Sigmoid colon (tissue), 4 donors: Measurements from ENCODE around the gene AHCYL2.

Source experiments
- EP300 ChIP-seq, 4 donors: sonication (generic); formaldehyde crosslinking; IDR thresholded peaks; one replicate each; pipeline ENCODE4 v1.6.1; 2017; ENCODE audit warnings: antibody characterized with exemption in 4 of 4
- POLR2A ChIP-seq, 2 donors: fragments of 450-650 bp; IDR thresholded peaks; one replicate each; pipeline ENCODE4 v1.6.1; 2016; ENCODE audit warnings: antibody characterized with exemption in 2 of 2, mild to moderate bottlenecking in 2 of 2, moderate library complexity in 2 of 2
- POLR2AphosphoS5 ChIP-seq, 4 donors: sonication (generic); formaldehyde crosslinking; IDR thresholded peaks; one replicate each; pipeline ENCODE4 v1.6.1; 2017; ENCODE audit warnings: antibody characterized with exemption in 4 of 4
- TF ChIP-seq, protein P1 (sequence below), 4 experiments: fragments of 450-650 bp in 3 of 4; fragments of 200-600 bp in 1 of 4; IDR thresholded peaks; one replicate each; pipeline ENCODE4 v1.5.1; 2016 to 2019; ENCODE audit warnings: antibody characterized with exemption in 4 of 4, mild to moderate bottlenecking in 3 of 4, moderate library complexity in 2 of 4

DNA sequence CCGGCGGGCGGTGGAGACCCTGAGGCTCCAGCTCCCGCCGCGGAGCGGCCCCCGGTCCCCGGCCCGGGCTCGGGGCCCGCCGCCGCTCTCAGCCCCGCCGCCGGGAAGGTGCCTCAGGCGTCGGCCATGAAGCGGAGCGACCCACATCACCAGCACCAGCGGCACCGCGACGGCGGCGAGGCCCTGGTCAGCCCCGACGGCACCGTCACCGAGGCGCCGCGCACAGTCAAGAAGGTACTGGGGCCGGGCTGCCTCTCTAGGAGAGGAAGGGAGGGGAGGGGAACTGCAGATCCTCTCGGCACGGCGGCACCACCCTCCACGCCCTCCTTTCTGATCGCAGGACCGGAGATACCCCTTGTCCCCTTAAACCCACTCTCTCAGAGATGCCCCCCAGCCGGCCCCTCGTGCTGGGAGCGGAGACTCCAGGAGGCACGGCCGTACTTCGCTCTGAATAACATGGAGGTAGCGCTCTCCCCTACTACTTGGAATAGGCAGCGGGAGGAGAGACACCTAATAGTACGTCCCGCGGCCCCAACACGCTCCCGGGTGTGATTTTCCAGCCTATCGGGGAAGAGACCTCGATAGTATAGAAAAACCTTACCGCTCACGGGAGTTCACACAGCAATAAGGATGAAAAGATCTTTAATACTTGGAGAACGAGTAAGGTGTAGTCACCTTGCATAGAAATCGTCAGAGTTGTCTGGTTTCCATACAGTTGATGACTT lies 538 bp downstream of the AHCYL2 start:
- TF ChIP-seq POLR2A (IDR thresholded peaks at IDR 0.05) (no peak), POLR2AphosphoS5 (IDR thresholded peaks at IDR 0.05) (no peak), EP300 (IDR thresholded peaks at IDR 0.05) (no peak)
- TF ChIP-seq, protein P1, sequence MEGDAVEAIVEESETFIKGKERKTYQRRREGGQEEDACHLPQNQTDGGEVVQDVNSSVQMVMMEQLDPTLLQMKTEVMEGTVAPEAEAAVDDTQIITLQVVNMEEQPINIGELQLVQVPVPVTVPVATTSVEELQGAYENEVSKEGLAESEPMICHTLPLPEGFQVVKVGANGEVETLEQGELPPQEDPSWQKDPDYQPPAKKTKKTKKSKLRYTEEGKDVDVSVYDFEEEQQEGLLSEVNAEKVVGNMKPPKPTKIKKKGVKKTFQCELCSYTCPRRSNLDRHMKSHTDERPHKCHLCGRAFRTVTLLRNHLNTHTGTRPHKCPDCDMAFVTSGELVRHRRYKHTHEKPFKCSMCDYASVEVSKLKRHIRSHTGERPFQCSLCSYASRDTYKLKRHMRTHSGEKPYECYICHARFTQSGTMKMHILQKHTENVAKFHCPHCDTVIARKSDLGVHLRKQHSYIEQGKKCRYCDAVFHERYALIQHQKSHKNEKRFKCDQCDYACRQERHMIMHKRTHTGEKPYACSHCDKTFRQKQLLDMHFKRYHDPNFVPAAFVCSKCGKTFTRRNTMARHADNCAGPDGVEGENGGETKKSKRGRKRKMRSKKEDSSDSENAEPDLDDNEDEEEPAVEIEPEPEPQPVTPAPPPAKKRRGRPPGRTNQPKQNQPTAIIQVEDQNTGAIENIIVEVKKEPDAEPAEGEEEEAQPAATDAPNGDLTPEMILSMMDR (IDR thresholded peaks at IDR 0.05) = no peak
